Measurements from ENCODE around the gene ARPC2. TPM values are rescaled to one million over a fixed set of nuclear protein-coding genes. Genes with fewer than 3 reads are reported as not detected.

ARPC2 gene
- total and polyA plus RNA-seq, 2 of the 13 experiments (the other 11 are each of a cell fraction or from before 2014, with no cell fraction given), result 168 to 303 TPM

GRCh38 chr2:218271865-218272530, 55.0 kb downstream of the ARPC2 start (continued):
- TF ChIP-seq POGK (CRISPR knock-in tag; conservative IDR thresholded peaks at IDR 0.05) (no peak), BRCA1 (CRISPR knock-in tag; IDR thresholded peaks at IDR 0.05) (no peak), BRF2 (CRISPR knock-in tag; IDR thresholded peaks at IDR 0.05) (no peak), ARNT (IDR thresholded peaks at IDR 0.05) (no peak), ZFP1 (CRISPR knock-in tag; IDR thresholded peaks at IDR 0.05) (no peak), ZGPAT (CRISPR knock-in tag; IDR thresholded peaks at IDR 0.05) (no peak), ZBTB39 (CRISPR knock-in tag; IDR thresholded peaks at IDR 0.05) (0 out of 2 replicates have a peak, but pooled peaks have one; percentile 26), MLX (CRISPR knock-in tag; IDR thresholded peaks at IDR 0.05) (no peak), HBP1 (CRISPR knock-in tag; IDR thresholded peaks at IDR 0.05; ENCODE audit: low read depth) (no peak), ZBTB44 (CRISPR knock-in tag; IDR thresholded peaks at IDR 0.05) (no peak), HNF1A (IDR thresholded peaks at IDR 0.05; ENCODE audit: low read depth) (no peak), HNF1A (CRISPR knock-in tag; IDR thresholded peaks at IDR 0.05; ENCODE audit: borderline replicate concordance) (peak; percentile 55; the same call in 1 of the 2 replicates), POLR2AphosphoS5 (IDR thresholded peaks at IDR 0.05; ENCODE audit: low read depth, low read length) (no peak)
